Heart left ventricle (tissue), 16 donors: ENCODE measurements around the gene GPR78. TPM values are rescaled to one million over a fixed set of nuclear protein-coding genes. Genes with fewer than 3 reads are reported as not detected.

Source experiments
- ATAC-seq, 4 donors: fragments of 200-7000 bp; cut with Tn5 transposase; one replicate each; pipeline ENCODE4 v1.9.1; 2020 to 2022; ENCODE audit warnings: moderate library complexity in 4 of 4, mild to moderate bottlenecking in 3 of 4, moderate number of reproducible peaks in 1 of 4
- DNase-seq, 5 donors: peaks; one replicate each; pipeline ENCODE4 v3.0.0-alpha.2; 2020
- H3K27ac ChIP-seq, 12 donors: fragments of 200-600 bp; sonication (generic) in 4 of 12; one replicate each; pipeline versions ENCODE4 v1.5.0 to v1.8.0; 2016 to 2022; ENCODE audit warnings: mild to moderate bottlenecking in 2 of 12
- H3K27me3 ChIP-seq, 9 donors: fragments of 200-600 bp; sonication (generic) in 2 of 9; one replicate each; pipeline versions ENCODE4 v1.5.1 to v1.8.0; 2016 to 2022; ENCODE audit warnings: mild to moderate bottlenecking in 3 of 9
- H3K36me3 ChIP-seq, 9 donors: fragments of 200-600 bp; sonication (generic) in 2 of 9; one replicate each; pipeline versions ENCODE4 v1.5.0 to v1.8.0; 2018 to 2022; ENCODE audit warnings: mild to moderate bottlenecking in 2 of 9
- H3K4me1 ChIP-seq, 12 donors: fragments of 200-600 bp; sonication (generic) in 4 of 12; one replicate each; pipeline versions ENCODE4 v1.5.0 to v1.8.0; 2016 to 2022; ENCODE audit warnings: mild to moderate bottlenecking in 3 of 12
- H3K4me3 ChIP-seq, 12 donors: fragments of 200-600 bp; sonication (generic) in 4 of 12; one replicate each; pipeline versions ENCODE4 v1.5.0 to v1.8.0; 2017 to 2022; ENCODE audit warnings: mild to moderate bottlenecking in 9 of 12, moderate library complexity in 4 of 12
- H3K9me3 ChIP-seq, 12 donors: fragments of 200-600 bp; sonication (generic) in 4 of 12; one replicate each; pipeline versions ENCODE4 v1.5.0 to v1.8.0; 2016 to 2022; ENCODE audit warnings: mild to moderate bottlenecking in 1 of 12
- CTCF ChIP-seq, 12 donors: fragments of 200-600 bp; sonication (generic) in 4 of 12; IDR thresholded peaks; one replicate each; pipeline versions ENCODE4 v1.5.0 to v1.8.0; 2018 to 2022; ENCODE audit warnings: antibody characterized with exemption in 12 of 12, mild to moderate bottlenecking in 5 of 12
- POLR2A ChIP-seq, 2 donors: fragments of 450-650 bp; IDR thresholded peaks; one replicate each; pipeline ENCODE4 v1.6.1; 2017; ENCODE audit warnings: antibody characterized with exemption in 2 of 2, mild to moderate bottlenecking in 2 of 2, moderate library complexity in 2 of 2
- WGBS, 4 donors: extraction: QIAGEN DNeasy Blood & Tissue Kit in 2 of 4; methylation state at CpG; one replicate each; pipeline versions ENCODE4 v1.1.5 to v1.1.7; 2013 to 2018; 5-methylcytosine and 5-hydroxymethylcytosine counted together
- intact Hi-C, 10 donors: fragments of 100-400 bp; cut with DNase I; formaldehyde crosslinking; loops; one replicate each; pipeline versions ENCODE4 v1.11.1 to v1.14.2; 2022
- polyA plus RNA-seq, 2 donors: library from polyadenylated mRNA; stranded (reverse); fragments of 200-250 nt; gene quantifications; one replicate each; pipeline ENCODE4 v1.2.3, GENCODE V29; 2013
- total RNA-seq, 9 donors: library from RNA; depleted of rRNA in 2 of 9; stranded (reverse); fragments of >200 nt in 2 of 9; fragmentation: NEBNext Ultra II Directional in 3 of 9; extraction: Animal tissue kit (Norgen Biotek cat#: 25700) in 3 of 9; gene quantifications; one replicate each; pipeline versions ENCODE4 v1.1.0 to v1.2.4, GENCODE V29; 2016 to 2023
- donor health status: ischemic (EF 13 %, LVEDD 7.1; RV severe dilation, severe dysfunction).
- donor health status: healthy with polysubstance abuse.
- donor health status: DM: no; HTN: yes; CAD: no.
- donor health status: DM: no; HTN: no; CAD: no.
- donor health status: ischemic (EF 25% LVEDD 6.9; RV normal size, moderate dysfunction).
- donor health status: ischemic (EF 25% LVEDD 5.7; RV mildly dilated, moderate dysfunction).
- donor health status: healthy.
- donor health status: DM: yes; HTN: yes; CAD: no.
- donor health status: ischemic (EF 35%, LVEDD 5.7; RV mildly dilated, moderate dysfunction).
- donor health status: nonischemic (EF 11% LVEDD 7.7; RV severe dilation, severe dysfunction).
- donor health status: DM: yes; HTN: yes; CAD: no.
- donor health status: PGD.
- donor health status: ischemic (EF 29% LVEDD 5.4; RV normal size, mild dysfunction).
- donor health status: nonischemic (EF 23%, LVEDD 6.1; RV moderate dilation, normal function).

The GPR78 gene
- total and polyA plus RNA-seq, 11 donors: 0.11 TPM; not detected in 10

GRCh38 chr4:8598391-8599090 is 18.3 kb downstream of the GPR78 start:
- H3K36me3 ChIP-seq: no peaks in the 10 kb centered on the region
- H3K27ac ChIP-seq: no peak overlapping the region
- no peak for TF ChIP-seq POLR2A (IDR thresholded peaks at IDR 0.05)
- no peak for TF ChIP-seq CTCF (IDR thresholded peaks at IDR 0.05)
- H3K27me3 ChIP-seq: peaks cover 0 to 26% (median 7%) of the 10 kb centered on the region in 9 donors
- intact Hi-C loops: loop anchor here in 7 of 10 donors (5.0 to 10.0 kb wide), 2 partner anchors 354 to 356 kb away; no protein-coding TSS in a partner anchor
- H3K4me1 ChIP-seq: no peaks in the 10 kb centered on the region
- DNase-seq: no peak
- WGBS, 4 donors: 80 to 88% (median 83%) methylated on average over 17 to 19 of the region's 19 CpGs
- H3K9me3 ChIP-seq: no peaks in the 10 kb centered on the region
- H3K4me3 ChIP-seq: no peak overlapping the region
- no peak for ATAC-seq

GRCh38 chr4:8599091-8599460 is 18.9 kb downstream of the GPR78 start:
- no peak overlapping the region for H3K4me3 ChIP-seq
- no peaks in the 10 kb centered on the region for H3K9me3 ChIP-seq
- no peak overlapping the region for H3K27ac ChIP-seq
- TF ChIP-seq CTCF (IDR thresholded peaks at IDR 0.05) (no peak), POLR2A (IDR thresholded peaks at IDR 0.05) (no peak)
- peaks cover 0 to 21% (median 2%) of the 10 kb centered on the region in 9 donors for H3K27me3 ChIP-seq
- H3K36me3 ChIP-seq: no peaks in the 10 kb centered on the region
- no peak for ATAC-seq
- DNase-seq: no peak
- intact Hi-C loops: loop anchor here in 7 of 10 donors (5.0 to 10.0 kb wide), 2 partner anchors 354 to 357 kb away; no protein-coding TSS in a partner anchor
- no peaks in the 10 kb centered on the region for H3K4me1 ChIP-seq
- WGBS, 4 donors: 77 to 86% (median 82%) methylated on average over 7 to 8 of the region's 8 CpGs

GRCh38 chr4:8599657-8600056 is 19.5 kb downstream of the GPR78 start:
- DNase-seq (no peak), ATAC-seq (no peak)
- intact Hi-C loops: loop anchor here (5.0 to 10.0 kb wide), 4 partner anchors 285 to 357 kb away; no protein-coding TSS in a partner anchor
- Histone ChIP-seq H3K9me3 (no peaks in the 10 kb centered on the region), H3K27ac (no peak overlapping the region), H3K36me3 (no peaks in the 10 kb centered on the region), H3K4me3 (no peak overlapping the region), H3K27me3 (peaks cover 0 to 19% (median 0%) of the 10 kb centered on the region in 9 donors), H3K4me1 (no peaks in the 10 kb centered on the region)
- TF ChIP-seq POLR2A (IDR thresholded peaks at IDR 0.05): no peak
- no peak for TF ChIP-seq CTCF (IDR thresholded peaks at IDR 0.05)
- 56 to 70% (median 70%) methylated on average over 8 to 9 of the region's 9 CpGs for WGBS, 4 donors

- no peaks in the 10 kb centered on the region for H3K36me3 ChIP-seq
- H3K27me3 ChIP-seq: peaks cover 0 to 19% (median 0%) of the 10 kb centered on the region in 9 donors
- H3K4me1 ChIP-seq: no peaks in the 10 kb centered on the region
- peak in 1 of 5 donors; percentile 33 for DNase-seq
- no peak overlapping the region for H3K4me3 ChIP-seq
- no peak for ATAC-seq
- intact Hi-C loops: loop anchor here (10.0 kb wide), 2 partner anchors 285 to 315 kb away; no protein-coding TSS in a partner anchor
- no peaks in the 10 kb centered on the region for H3K9me3 ChIP-seq
- H3K27ac ChIP-seq: no peak overlapping the region
- WGBS, 4 donors: 77 to 90% (median 86%) methylated on average over 9 to 13 of the region's 13 CpGs
- no peak for TF ChIP-seq POLR2A (IDR thresholded peaks at IDR 0.05)
- no peak for TF ChIP-seq CTCF (IDR thresholded peaks at IDR 0.05)
These were observed 20.1 kb downstream of the GPR78 start for GRCh38 chr4:8600266-8600665.
